K562 (cell line): Measurements from ENCODE around the gene CNTRL. TPM values are rescaled to one million over a fixed set of nuclear protein-coding genes. Genes with fewer than 3 reads are reported as not detected.

ENCODE experiments used
- ATAC-seq: fragments of 200-7000 bp; cut with Tn5 transposase; 3 replicates; pipeline ENCODE4 v1.9.1; 2020; ENCODE audit warnings: moderate library complexity
- BruUV-seq: library from RNA; stranded (reverse); fragments of 400-500 nt; replicated peaks from 2 replicates; lab custom pipeline; 2021; lab: Mats Ljungman, UMichigan
- CTCF ChIA-PET: fragments of 300-600 bp; formaldehyde crosslinking; extraction: SDS; loops from one replicate; lab custom pipeline; 2021; ENCODE audit warnings: low intra/inter-chr PET ratio; lab: Yijun Ruan, JAX
- POLR2A ChIA-PET: fragments of 300-600, 350-650 bp; sonication (Branson Sonifier 250); formaldehyde crosslinking; extraction: SDS; loops from one replicate; lab custom pipeline; 2021; ENCODE audit warnings: antibody characterized with exemption, inconsistent platforms; lab: Yijun Ruan, JAX
- DNase-seq, 4 experiments: peaks; one replicate each; pipeline versions ENCODE4 v3.0.0 to v3.0.0-alpha.2; 2011 to 2018; ENCODE audit warnings: low spot score in 3 of 4, mixed read lengths in 3 of 4; ENCODE audit errors: extremely low read depth in 1 of 4
- FAIRE-seq: peaks from 2 replicates; lab custom pipeline; 2011; peaks lifted over from hg19 to GRCh38; lab: Jason Lieb, UNC
- H2AFZ ChIP-seq: 2 replicates; pipeline ENCODE4 v1.6.0; 2011; ENCODE audit warnings: low read depth, low read length, control low read depth, inconsistent platforms
- H3K27ac ChIP-seq: fragments of 200-600 bp; 3 replicates; pipeline ENCODE4 v1.8.0; 2011; ENCODE audit warnings: low read depth, mild to moderate bottlenecking, control low read depth, inconsistent platforms, low read length, moderate library complexity, mixed read lengths; ENCODE audit errors: extremely low read depth
- H3K27me3 ChIP-seq, 2 experiments: fragments of 300-600 bp in 1 of 2; 2 replicates in 1 of 2; 3 replicates in 1 of 2; pipeline versions ENCODE4 v1.6.0 to v1.8.0; 2011; ENCODE audit warnings: inconsistent platforms in 2 of 2, low read length in 2 of 2, mild to moderate bottlenecking in 1 of 2, mixed read lengths in 1 of 2, moderate library complexity in 1 of 2; ENCODE audit not compliant: control insufficient read depth in 2 of 2, insufficient read depth in 2 of 2
- H3K36me3 ChIP-seq: fragments of 300-600 bp; 3 replicates; pipeline ENCODE4 v1.8.0; 2011; ENCODE audit warnings: mild to moderate bottlenecking, low read length, inconsistent platforms; ENCODE audit not compliant: control insufficient read depth, insufficient read depth
- H3K4me1 ChIP-seq, 2 experiments: fragments of 200-600 bp in 1 of 2; replicated peaks in 1 of 2; 2 replicates in 1 of 2; 3 replicates in 1 of 2; pipeline versions ENCODE4 v1.5.1 to v1.8.0; 2011; ENCODE audit warnings: inconsistent platforms in 2 of 2, low read length in 2 of 2, mild to moderate bottlenecking in 1 of 2, mixed read lengths in 1 of 2, moderate library complexity in 1 of 2; ENCODE audit not compliant: control insufficient read depth in 2 of 2, insufficient read depth in 2 of 2
- H3K4me2 ChIP-seq: 2 replicates; pipeline ENCODE4 v1.6.1; 2011; ENCODE audit warnings: low read length, control low read depth, inconsistent platforms, mixed read lengths; ENCODE audit not compliant: insufficient read depth
- H3K4me3 ChIP-seq: fragments of 200-600 bp; sonication (generic), shearing (Covaris generic); 2 replicates; pipeline ENCODE4 v1.5.1; 2016; ENCODE audit warnings: control low read depth, inconsistent platforms
- H3K79me2 ChIP-seq: fragments of 200-600 bp; 3 replicates; pipeline ENCODE4 v1.8.0; 2011; ENCODE audit warnings: low read length, inconsistent platforms; ENCODE audit not compliant: control insufficient read depth, insufficient read depth
- H3K9ac ChIP-seq, 2 experiments: 2 replicates each; pipeline versions ENCODE4 v1.6.0 to v1.6.1; 2011; ENCODE audit warnings: low read depth in 2 of 2, low read length in 2 of 2, control low read depth in 1 of 2, inconsistent platforms in 1 of 2, mild to moderate bottlenecking in 1 of 2, mixed read lengths in 1 of 2; ENCODE audit not compliant: insufficient read depth in 1 of 2
- H3K9me1 ChIP-seq: one replicate; pipeline ENCODE4 v1.6.0; 2011; ENCODE audit warnings: inconsistent platforms, mild to moderate bottlenecking, low read length, moderate library complexity; ENCODE audit not compliant: control insufficient read depth, insufficient read depth
- H3K9me3 ChIP-seq: replicated peaks from 2 replicates; pipeline ENCODE4 v1.5.1; 2011; ENCODE audit warnings: low read depth, low read length, inconsistent platforms; ENCODE audit not compliant: control insufficient read depth, insufficient read depth
- H4K20me1 ChIP-seq: replicated peaks from 2 replicates; pipeline ENCODE4 v1.6.1; 2011; ENCODE audit warnings: low read length, inconsistent platforms, mixed read lengths; ENCODE audit not compliant: control insufficient read depth, insufficient read depth
- CLOCK ChIP-seq: fragments of 250-450 bp; sonication (Bioruptor Pico); IDR thresholded peaks from 2 replicates; pipeline ENCODE4 v1.4.0; 2020; ENCODE audit warnings: mild to moderate bottlenecking, moderate library complexity, borderline replicate concordance
- CREB5 ChIP-seq: fragments of 250-450 bp; sonication (Bioruptor Pico); IDR thresholded peaks from 2 replicates; pipeline ENCODE4 v1.5.0; 2020; ENCODE audit warnings: mild to moderate bottlenecking
- EP400 ChIP-seq: fragments of 450-650 bp; IDR thresholded peaks from 2 replicates; pipeline ENCODE4 v1.6.1; 2017; ENCODE audit warnings: antibody characterized with exemption, mild to moderate bottlenecking, moderate library complexity
- FOSL1 ChIP-seq: fragments of 200-800 bp; sonication (Bioruptor generic); conservative IDR thresholded peaks from 2 replicates; pipeline ENCODE4 v1.6.1; 2016; ENCODE audit warnings: missing genetic modification characterization, missing compliant biosample characterization
- FOXJ2 ChIP-seq: fragments of 200-800 bp; sonication (Bioruptor generic); IDR thresholded peaks from 2 replicates; pipeline ENCODE4 v1.6.1; 2016; ENCODE audit warnings: missing genetic modification characterization, missing compliant biosample characterization
- PRMT5 ChIP-seq: sonication (generic); formaldehyde crosslinking; IDR thresholded peaks from 2 replicates; pipeline ENCODE4 v1.5.0; 2020; ENCODE audit warnings: missing genetic modification reagents
- THRAP3 ChIP-seq: fragments of 450-650 bp; IDR thresholded peaks from 2 replicates; pipeline ENCODE4 v1.6.1; 2016; ENCODE audit warnings: mild to moderate bottlenecking, inconsistent platforms, borderline replicate concordance
- ZBTB2 ChIP-seq: fragments of 450-650 bp; IDR thresholded peaks from 2 replicates; pipeline ENCODE4 v1.6.1; 2016; ENCODE audit warnings: antibody characterized with exemption
- ZNF133 ChIP-seq: fragments of 250-450 bp; sonication (Bioruptor Pico); IDR thresholded peaks from 2 replicates; pipeline ENCODE4 v1.4.0; 2020; ENCODE audit warnings: mild to moderate bottlenecking
- in situ Hi-C: fragments of 300-500 bp; cut with MboI; formaldehyde crosslinking; loops from 4 replicates; pipeline ENCODE4 v1.15.0; 2018; ENCODE audit warnings: inconsistent platforms, mixed read lengths
- intact Hi-C: fragments of 100-400 bp; cut with micrococcal nuclease; formaldehyde crosslinking; loops from 2 replicates; pipeline ENCODE4 v1.14.2; 2022
- polyA plus RNA-seq, 8 experiments: library from polyadenylated mRNA; depleted of rRNA in 4 of 8; stranded (reverse) in 5 of 8; unstranded in 3 of 8; fragments of >200 nt; fragmentation: Nextera tagmentation in 2 of 8; fragmentation: Illumina TruSeq in 1 of 8; extraction: Ambion mirVana in 2 of 8; extraction: Trizol in 1 of 8; gene quantifications; 2 replicates each; pipeline versions ENCODE4 v1.2.1 to v1.2.3, GENCODE V29; 2011 to 2014; ENCODE audit warnings: inconsistent platforms in 1 of 8, missing spikeins in 1 of 8
- total RNA-seq, 7 experiments: library from RNA; depleted of rRNA in 6 of 7; stranded (reverse); fragments of >200 nt in 6 of 7; fragmentation: Illumina TruSeq in 2 of 7; extraction: Trizol in 2 of 7; gene quantifications; 2 replicates each; pipeline versions ENCODE4 v1.2.1 to v1.2.3, GENCODE V29; 2011 to 2021; ENCODE audit warnings: low replicate concordance in 1 of 7

Gene CNTRL
- total and polyA plus RNA-seq, 9 of the 15 experiments (the other 6 are each of a cell fraction or from before 2014, with no cell fraction given) = 9.2 to 28.9 (median 20.5) TPM

- Histone ChIP-seq H4K20me1 (no peaks in the 10 kb centered on the region), H3K79me2 (0 out of 3 replicates have a peak, but pooled peaks cover under 1% of the 10 kb centered on the region), H2AFZ (no peak overlapping the region), H3K4me1 (peaks cover under 1% of the 10 kb centered on the region in 2 experiments; a peak in 2 of 5 replicates), H3K4me3 (no peak overlapping the region), H3K27me3 (no peaks in the 10 kb centered on the region)
- intact Hi-C loops (no loop called here), in situ Hi-C loops (no loop called here)
- POLR2A ChIA-PET = interaction anchor here (0.7 to 2.4 kb wide), 4 partner anchors 16 to 72 kb away, joined by 3 to 5 read pairs (median 4); no protein-coding TSS in a partner anchor
- no peak for ATAC-seq
- no peak for FAIRE-seq
- DNase-seq = no peak
- BruUV-seq = no TSS peak
- TF ChIP-seq CLOCK (CRISPR knock-in tag) = no peak
- no peak for TF ChIP-seq PRMT5 (CRISPR knock-in tag)
- TF ChIP-seq ZNF133 = no peak
- no peak for TF ChIP-seq THRAP3
- no peak for TF ChIP-seq FOXJ2
- no peak for TF ChIP-seq EP400
- TF ChIP-seq CREB5 (CRISPR knock-in tag) = no peak
- no peak for TF ChIP-seq ZBTB2
- TF ChIP-seq FOSL1 = no peak
- TF ChIP-seq, all 486 proteins: peak for 0
- Histone ChIP-seq H3K36me3 (peaks cover 64% of the 10 kb centered on the region), H3K9ac (no peak overlapping the region), H3K4me2 (no peak overlapping the region), H3K9me1 (no peaks in the 10 kb centered on the region), H3K9me3 (no peaks in the 10 kb centered on the region), H3K27ac (no peak overlapping the region)
- CTCF ChIA-PET = no interaction called here
Observed at GRCh38 chr9:121138561-121138960, 63.8 kb downstream of the CNTRL start.
